ENCODE data around the gene EEF1A2.

Gene EEF1A2

DNA sequence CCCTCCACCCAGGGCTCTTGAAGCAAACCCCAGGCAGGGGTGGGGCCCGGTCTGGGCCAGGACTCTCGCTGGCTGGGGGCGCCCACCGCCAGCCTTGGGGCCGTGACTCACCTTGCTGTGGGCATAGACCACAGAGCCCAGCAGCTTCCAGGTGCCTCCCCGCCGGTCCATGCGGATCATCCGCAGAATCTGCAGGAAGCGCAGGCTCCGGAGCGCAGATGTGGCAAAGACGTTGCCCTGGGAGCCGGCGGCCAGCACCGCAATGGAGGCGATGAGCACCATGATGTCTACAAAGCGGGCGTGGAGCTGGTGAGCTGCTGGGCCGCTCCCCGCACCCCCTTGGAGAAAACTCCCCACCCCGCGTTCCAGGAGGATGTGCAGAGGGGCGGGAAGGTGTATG lies 54.3 kb downstream of the EEF1A2 start:
- H3K4me3 ChIP-seq (ENCODE audit: low read depth, low read length), result no peak overlapping the region
- no peak for DNase-seq (ENCODE audit: low read depth)
- TF ChIP-seq, protein P1, sequence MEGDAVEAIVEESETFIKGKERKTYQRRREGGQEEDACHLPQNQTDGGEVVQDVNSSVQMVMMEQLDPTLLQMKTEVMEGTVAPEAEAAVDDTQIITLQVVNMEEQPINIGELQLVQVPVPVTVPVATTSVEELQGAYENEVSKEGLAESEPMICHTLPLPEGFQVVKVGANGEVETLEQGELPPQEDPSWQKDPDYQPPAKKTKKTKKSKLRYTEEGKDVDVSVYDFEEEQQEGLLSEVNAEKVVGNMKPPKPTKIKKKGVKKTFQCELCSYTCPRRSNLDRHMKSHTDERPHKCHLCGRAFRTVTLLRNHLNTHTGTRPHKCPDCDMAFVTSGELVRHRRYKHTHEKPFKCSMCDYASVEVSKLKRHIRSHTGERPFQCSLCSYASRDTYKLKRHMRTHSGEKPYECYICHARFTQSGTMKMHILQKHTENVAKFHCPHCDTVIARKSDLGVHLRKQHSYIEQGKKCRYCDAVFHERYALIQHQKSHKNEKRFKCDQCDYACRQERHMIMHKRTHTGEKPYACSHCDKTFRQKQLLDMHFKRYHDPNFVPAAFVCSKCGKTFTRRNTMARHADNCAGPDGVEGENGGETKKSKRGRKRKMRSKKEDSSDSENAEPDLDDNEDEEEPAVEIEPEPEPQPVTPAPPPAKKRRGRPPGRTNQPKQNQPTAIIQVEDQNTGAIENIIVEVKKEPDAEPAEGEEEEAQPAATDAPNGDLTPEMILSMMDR (IDR thresholded peaks at IDR 0.05; ENCODE audit: insufficient read depth, low read depth, low read length, missing control alignments), result no peak

DNA sequence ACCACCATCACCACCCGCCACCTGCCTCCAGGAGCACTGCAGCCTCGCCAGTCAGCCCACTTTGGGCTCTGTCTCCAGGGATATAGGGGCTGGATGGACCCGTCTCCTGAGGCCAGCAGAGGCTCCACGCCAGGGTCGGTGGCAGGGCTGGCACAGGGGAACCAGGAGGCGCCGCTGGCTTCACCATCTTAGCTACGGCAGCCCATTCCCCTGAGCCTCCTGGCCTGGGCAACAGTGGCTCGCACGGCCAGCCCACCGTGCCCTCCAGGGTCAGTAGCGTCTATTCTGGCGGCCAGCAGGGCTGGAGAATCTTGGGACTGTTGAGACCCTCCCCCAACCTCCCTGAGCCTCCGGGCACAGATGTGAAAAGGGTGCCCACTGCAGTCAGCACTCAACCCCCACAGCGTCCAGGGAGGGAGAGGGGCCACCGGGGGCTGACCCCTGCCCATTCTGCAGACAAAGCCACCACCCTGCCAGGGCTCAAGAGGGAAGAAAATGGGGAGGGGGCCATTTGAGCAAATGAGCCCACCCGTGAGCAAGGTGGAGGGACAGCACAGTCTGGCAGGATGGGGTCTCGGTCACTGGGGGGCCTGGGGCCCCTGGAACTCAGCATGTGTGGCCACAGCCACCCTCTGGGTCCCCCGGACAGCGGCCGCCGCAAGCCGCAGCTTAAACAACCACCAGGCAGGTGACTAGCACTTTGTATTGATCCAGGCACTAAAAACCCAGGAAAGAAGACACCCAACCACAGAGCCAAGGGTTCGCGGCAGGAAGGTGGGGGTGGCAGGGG lies 55.1 kb downstream of the EEF1A2 start:
- H3K4me3 ChIP-seq (ENCODE audit: low read depth, low read length), result no peak overlapping the region
- no peak for DNase-seq (ENCODE audit: low read depth)
- TF ChIP-seq, protein P1 (IDR thresholded peaks at IDR 0.05; ENCODE audit: insufficient read depth, low read depth, low read length, missing control alignments), result no peak

DNA sequence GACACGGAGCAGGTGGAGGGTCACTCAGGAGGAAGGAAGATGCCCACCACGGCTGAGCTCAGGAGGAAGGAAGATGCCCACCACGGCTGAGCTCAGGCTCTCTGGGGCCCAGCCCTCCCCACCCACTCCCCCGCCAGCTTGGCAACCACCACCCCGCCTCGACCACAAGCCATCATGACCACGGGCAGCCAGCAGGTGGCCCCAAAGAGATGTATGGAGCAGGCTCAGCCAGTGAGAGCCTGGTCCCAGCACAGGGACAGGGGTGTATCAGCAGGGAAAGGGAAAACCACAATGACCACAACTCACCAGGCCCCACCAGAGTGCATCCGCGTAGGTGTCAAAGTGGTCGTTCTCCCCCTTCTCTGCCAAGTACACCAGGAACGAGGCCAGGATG lies 56.8 kb downstream of the EEF1A2 start:
- H3K4me3 ChIP-seq (ENCODE audit: low read depth, low read length), result no peak overlapping the region
- TF ChIP-seq, protein P1 (IDR thresholded peaks at IDR 0.05; ENCODE audit: insufficient read depth, low read depth, low read length, missing control alignments), result peak; percentile 68
- peak; percentile 60 for DNase-seq (ENCODE audit: low read depth)

DNA sequence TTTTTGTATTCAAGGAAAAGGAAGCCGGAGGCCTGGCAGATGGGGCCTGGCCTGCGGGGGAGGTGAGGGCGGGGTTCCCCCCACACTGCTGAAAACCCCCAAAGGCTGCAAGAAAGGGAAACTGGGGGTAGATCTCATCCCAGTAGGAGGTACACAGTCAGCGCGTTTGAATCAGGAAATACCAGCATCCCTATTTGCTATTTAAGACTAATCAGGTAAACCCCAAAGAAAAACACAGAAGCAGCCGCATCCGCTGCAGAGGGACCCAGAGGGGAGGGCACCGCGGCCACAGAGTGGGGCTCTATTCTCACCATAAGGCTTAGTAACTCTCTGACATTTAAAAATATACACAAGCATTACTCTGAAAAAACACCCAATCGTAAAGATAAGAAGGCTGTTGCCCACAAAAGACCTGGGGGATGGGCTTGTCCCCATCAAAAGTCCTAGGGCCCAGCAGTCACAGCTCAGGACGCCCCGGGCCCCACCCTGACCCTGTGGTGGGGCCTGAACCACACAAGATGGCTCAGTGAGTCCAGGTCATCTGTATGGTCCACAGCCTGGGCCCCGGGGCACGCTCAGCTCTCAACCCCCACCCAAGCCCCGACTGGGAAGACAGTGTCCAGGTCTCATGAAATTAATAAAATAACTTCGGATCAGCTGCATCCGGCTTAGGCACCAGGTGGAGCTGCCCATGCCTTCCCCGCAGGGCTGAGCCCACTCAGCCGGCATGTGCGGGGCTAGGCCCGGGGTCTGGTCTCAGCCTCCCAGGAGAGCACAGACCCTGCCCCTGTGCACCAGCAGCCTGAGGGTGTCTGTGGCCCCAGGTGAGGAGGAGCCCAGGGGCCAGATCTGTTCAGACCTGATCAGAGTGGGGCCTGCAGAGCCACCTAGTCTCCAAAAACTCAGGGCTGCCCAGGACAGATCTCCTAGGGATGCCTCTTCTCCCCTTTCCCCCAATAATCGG lies 57.5 kb downstream of the EEF1A2 start:
- DNase-seq (ENCODE audit: low read depth), result peak; percentile 74
- H3K4me3 ChIP-seq (ENCODE audit: low read depth, low read length), result no peak overlapping the region
- TF ChIP-seq, protein P1 (IDR thresholded peaks at IDR 0.05; ENCODE audit: insufficient read depth, low read depth, low read length, missing control alignments), result no peak

DNA sequence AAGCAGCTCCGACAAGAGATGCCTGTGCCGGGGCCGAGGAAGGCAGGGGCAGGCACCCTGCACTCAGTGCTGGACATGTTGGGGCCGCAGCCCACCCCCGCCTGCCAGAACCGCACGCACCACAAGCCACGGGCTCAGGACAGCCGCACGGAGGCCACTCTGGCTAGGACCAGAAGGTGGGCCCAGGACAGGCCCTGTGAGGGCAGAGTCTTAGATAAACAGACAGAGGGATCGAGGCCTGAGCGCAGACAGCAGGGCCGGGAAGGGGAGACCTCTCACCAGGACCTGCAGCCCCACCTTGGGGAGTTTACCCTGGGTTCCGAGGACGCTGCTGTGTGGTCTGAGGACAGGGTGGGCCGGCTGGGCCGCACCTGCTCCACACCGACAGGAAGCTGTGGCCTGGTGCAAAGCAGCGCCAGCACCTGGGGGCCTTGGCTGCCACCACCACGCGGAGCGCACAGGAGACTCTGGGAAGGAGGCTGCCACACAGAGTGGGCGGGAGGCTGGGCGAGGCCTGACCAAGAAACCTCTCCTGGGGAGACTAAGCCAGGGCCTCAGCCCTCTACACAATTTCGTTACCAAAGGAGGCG lies 58.4 kb downstream of the EEF1A2 start:
- H3K4me3 ChIP-seq (ENCODE audit: low read depth, low read length), result no peak overlapping the region
- TF ChIP-seq, protein P1 (IDR thresholded peaks at IDR 0.05; ENCODE audit: insufficient read depth, low read depth, low read length, missing control alignments), result no peak
- peak; percentile 41 for DNase-seq (ENCODE audit: low read depth)

DNA sequence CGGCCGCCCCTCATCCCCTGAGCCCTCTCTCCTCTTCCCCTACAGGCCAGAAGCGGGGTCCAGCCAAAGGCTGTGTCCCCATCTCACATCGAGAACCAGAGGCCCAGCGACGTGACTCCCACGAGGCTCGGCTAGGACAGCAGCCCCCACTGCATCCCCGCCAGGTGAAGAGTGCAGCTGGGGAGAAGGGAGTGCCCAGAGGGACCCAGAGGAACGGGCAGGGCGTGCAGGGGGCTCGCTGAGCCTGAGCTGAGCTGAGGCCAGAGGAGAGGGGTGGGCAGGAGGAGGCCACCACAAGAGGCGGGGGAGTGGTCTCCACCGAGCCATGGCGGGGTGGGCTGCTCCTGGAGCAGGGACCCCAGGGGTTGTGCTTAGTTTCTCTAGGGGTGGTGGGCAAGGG lies 59.0 kb downstream of the EEF1A2 start:
- TF ChIP-seq, protein P1 (IDR thresholded peaks at IDR 0.05; ENCODE audit: insufficient read depth, low read depth, low read length, missing control alignments), result no peak
- H3K4me3 ChIP-seq (ENCODE audit: low read depth, low read length), result no peak overlapping the region
- DNase-seq (ENCODE audit: low read depth), result no peak
